Measurements from ENCODE around the gene PROM2. TPM values are rescaled to one million over a fixed set of nuclear protein-coding genes. Genes with fewer than 3 reads are reported as not detected.

Gene PROM2
- total RNA-seq, 1 experiment from 2014 or later, result 1.6 TPM

GRCh38 chr2:95272299-95272751 is 1.9 kb upstream of the PROM2 start:
- H3K36me3 ChIP-seq (ENCODE audit: insufficient read depth, low read length, poor library complexity, severe bottlenecking), result no peaks in the 10 kb centered on the region
- BruUV-seq (replicated peaks), result no TSS peak
- H3K4me1 ChIP-seq (ENCODE audit: insufficient read depth, low read length, poor library complexity, severe bottlenecking), result no peaks in the 10 kb centered on the region
- intact Hi-C loops (cut with micrococcal nuclease; ENCODE audit: unreplicated experiment), result no loop called here
- DNase-seq (ENCODE audit: low spot score), result no peak
- H3K4me3 ChIP-seq (ENCODE audit: low read depth, low read length, poor library complexity, severe bottlenecking), result no peak overlapping the region
- TF ChIP-seq EZH2 (IDR thresholded peaks at IDR 0.05; ENCODE audit: borderline replicate concordance, low read depth, low read length, poor library complexity, severe bottlenecking), result no peak
- no peak for TF ChIP-seq CTCF (conservative IDR thresholded peaks at IDR 0.05; ENCODE audit: low read depth, low read length)
- POLR2A ChIA-PET (ENCODE audit: low non-redundant PET), result no interaction called here
- H3K27me3 ChIP-seq (replicated peaks; ENCODE audit: insufficient read depth, low read depth, low read length, poor library complexity), result no peaks in the 10 kb centered on the region
- no peaks in the 10 kb centered on the region for H3K9me3 ChIP-seq (ENCODE audit: low read depth, low read length, poor library complexity, severe bottlenecking)
- no peak overlapping the region for H3K27ac ChIP-seq (ENCODE audit: low read depth, low read length, poor library complexity, severe bottlenecking)
- CTCF ChIA-PET, result no interaction called here

GRCh38 chr2:95272781-95273180 is 1.5 kb upstream of the PROM2 start:
- Histone ChIP-seq H3K27me3 (replicated peaks; ENCODE audit: insufficient read depth, low read depth, low read length, poor library complexity) (no peaks in the 10 kb centered on the region), H3K4me1 (ENCODE audit: insufficient read depth, low read length, poor library complexity, severe bottlenecking) (no peaks in the 10 kb centered on the region), H3K36me3 (ENCODE audit: insufficient read depth, low read length, poor library complexity, severe bottlenecking) (no peaks in the 10 kb centered on the region), H3K9me3 (ENCODE audit: low read depth, low read length, poor library complexity, severe bottlenecking) (no peaks in the 10 kb centered on the region), H3K27ac (ENCODE audit: low read depth, low read length, poor library complexity, severe bottlenecking) (no peak overlapping the region), H3K4me3 (ENCODE audit: low read depth, low read length, poor library complexity, severe bottlenecking) (no peak overlapping the region)
- intact Hi-C loops (cut with micrococcal nuclease; ENCODE audit: unreplicated experiment), result no loop called here
- BruUV-seq (replicated peaks), result no TSS peak
- no peak for DNase-seq (ENCODE audit: low spot score)
- ChIA-PET CTCF (no interaction called here), POLR2A (ENCODE audit: low non-redundant PET) (no interaction called here)
- TF ChIP-seq EZH2 (IDR thresholded peaks at IDR 0.05; ENCODE audit: borderline replicate concordance, low read depth, low read length, poor library complexity, severe bottlenecking), result no peak
- no peak for TF ChIP-seq CTCF (conservative IDR thresholded peaks at IDR 0.05; ENCODE audit: low read depth, low read length)

- Histone ChIP-seq H3K4me3 (ENCODE audit: low read depth, low read length, poor library complexity, severe bottlenecking) (no peak overlapping the region), H3K27ac (ENCODE audit: low read depth, low read length, poor library complexity, severe bottlenecking) (no peak overlapping the region), H3K36me3 (ENCODE audit: insufficient read depth, low read length, poor library complexity, severe bottlenecking) (no peaks in the 10 kb centered on the region), H3K27me3 (replicated peaks; ENCODE audit: insufficient read depth, low read depth, low read length, poor library complexity) (no peaks in the 10 kb centered on the region), H3K4me1 (ENCODE audit: insufficient read depth, low read length, poor library complexity, severe bottlenecking) (no peaks in the 10 kb centered on the region), H3K9me3 (ENCODE audit: low read depth, low read length, poor library complexity, severe bottlenecking) (no peaks in the 10 kb centered on the region)
- no peak for TF ChIP-seq CTCF (conservative IDR thresholded peaks at IDR 0.05; ENCODE audit: low read depth, low read length)
- TF ChIP-seq EZH2 (IDR thresholded peaks at IDR 0.05; ENCODE audit: borderline replicate concordance, low read depth, low read length, poor library complexity, severe bottlenecking), result no peak
- ChIA-PET POLR2A (ENCODE audit: low non-redundant PET) (no interaction called here), CTCF (no interaction called here)
- no peak for DNase-seq (ENCODE audit: low spot score)
- intact Hi-C loops (cut with micrococcal nuclease; ENCODE audit: unreplicated experiment), result no loop called here
- BruUV-seq (replicated peaks), result no TSS peak
Measured at GRCh38 chr2:95273566-95274290, 521 bp upstream of the PROM2 start.
